Activated CD8-positive, alpha-beta T cell treated with anti-CD3 and anti-CD28 coated beads for 36 hours (primary cell): Measurements from ENCODE around the gene TP53RK. TPM values are rescaled to one million over a fixed set of nuclear protein-coding genes. Genes with fewer than 3 reads are reported as not detected.

Experiments used
- ATAC-seq: fragments of 200-7000 bp; cut with Tn5 transposase; one replicate; pipeline ENCODE4 v1.10.0; 2021; ENCODE audit warnings: mild to moderate bottlenecking, moderate library complexity
- CTCF ChIA-PET: fragments of 350-600 bp; sonication (Branson Sonifier 250); formaldehyde crosslinking; loops from one replicate; lab custom pipeline; 2021; ENCODE audit warnings: antibody characterized with exemption; lab: Charles Lee
- POLR2A ChIA-PET: fragments of 350-600 bp; sonication (Branson Sonifier 250); formaldehyde crosslinking; loops from one replicate; lab custom pipeline; 2021; ENCODE audit warnings: antibody characterized with exemption; lab: Charles Lee
- DNase-seq: peaks from one replicate; pipeline ENCODE4 v3.0.0-alpha.2; 2020
- H3K27ac Mint-ChIP-seq: one replicate; pipeline ENCODE4 v1.8.0; 2021; ENCODE audit warnings: mild to moderate bottlenecking, mixed read lengths
- H3K27me3 Mint-ChIP-seq: one replicate; pipeline ENCODE4 v1.8.0; 2021; ENCODE audit warnings: mixed read lengths
- H3K36me3 Mint-ChIP-seq: one replicate; pipeline ENCODE4 v1.8.0; 2021; ENCODE audit warnings: low read depth, mixed read lengths
- H3K4me1 Mint-ChIP-seq: one replicate; pipeline ENCODE4 v1.8.0; 2021; ENCODE audit warnings: low read depth, mixed read lengths
- H3K4me3 Mint-ChIP-seq: one replicate; pipeline ENCODE4 v1.8.0; 2021; ENCODE audit warnings: mild to moderate bottlenecking, moderate library complexity, mixed read lengths
- H3K9me3 Mint-ChIP-seq: one replicate; pipeline ENCODE4 v1.8.0; 2021; ENCODE audit warnings: mixed read lengths
- CTCF ChIP-seq: fragments of 200-600 bp; IDR thresholded peaks from one replicate; pipeline ENCODE4 v1.8.0; 2022; ENCODE audit warnings: antibody characterized with exemption, mild to moderate bottlenecking
- intact Hi-C: fragments of 100-400 bp; cut with micrococcal nuclease; formaldehyde crosslinking; loops from one replicate; pipeline ENCODE4 v1.10.0; 2022
- total RNA-seq, 2 experiments: library from RNA; stranded (reverse); gene quantifications; one replicate each; pipeline ENCODE4 v1.2.3, GENCODE V29; 2021

The TP53RK gene
- total RNA-seq, 2 experiments from 2014 or later = 12.2 to 13.6 TPM

GRCh38 chr20:46682063-46682821 is 7.0 kb downstream of the TP53RK start:
- Mint-ChIP-seq H3K36me3 (peaks cover 18% of the 10 kb centered on the region), H3K27me3 (no peaks in the 10 kb centered on the region), H3K9me3 (no peaks in the 10 kb centered on the region), H3K4me1 (peaks cover 52% of the 10 kb centered on the region), H3K4me3 (no peak overlapping the region), H3K27ac (no peak overlapping the region)
- ATAC-seq = no peak
- no peak for TF ChIP-seq CTCF
- CTCF ChIA-PET = interaction anchor here (0.6 to 11.2 kb wide), 11 partner anchors 12 to 274 kb away, joined by 3 to 116 read pairs (median 4); partner anchors contain the start of genes OCSTAMP and ZNF334
- intact Hi-C loops = loop anchor here (10.0 kb wide), 1 partner anchor 127 kb away; the partner anchor contains the start of gene OCSTAMP
- no peak for DNase-seq
- POLR2A ChIA-PET = interaction anchor here (0.7 to 1.5 kb wide), 3 partner anchors 132 to 168 kb away, joined by 3 to 4 read pairs (median 3); partner anchors contain the start of genes OCSTAMP and ZNF334

DNA sequence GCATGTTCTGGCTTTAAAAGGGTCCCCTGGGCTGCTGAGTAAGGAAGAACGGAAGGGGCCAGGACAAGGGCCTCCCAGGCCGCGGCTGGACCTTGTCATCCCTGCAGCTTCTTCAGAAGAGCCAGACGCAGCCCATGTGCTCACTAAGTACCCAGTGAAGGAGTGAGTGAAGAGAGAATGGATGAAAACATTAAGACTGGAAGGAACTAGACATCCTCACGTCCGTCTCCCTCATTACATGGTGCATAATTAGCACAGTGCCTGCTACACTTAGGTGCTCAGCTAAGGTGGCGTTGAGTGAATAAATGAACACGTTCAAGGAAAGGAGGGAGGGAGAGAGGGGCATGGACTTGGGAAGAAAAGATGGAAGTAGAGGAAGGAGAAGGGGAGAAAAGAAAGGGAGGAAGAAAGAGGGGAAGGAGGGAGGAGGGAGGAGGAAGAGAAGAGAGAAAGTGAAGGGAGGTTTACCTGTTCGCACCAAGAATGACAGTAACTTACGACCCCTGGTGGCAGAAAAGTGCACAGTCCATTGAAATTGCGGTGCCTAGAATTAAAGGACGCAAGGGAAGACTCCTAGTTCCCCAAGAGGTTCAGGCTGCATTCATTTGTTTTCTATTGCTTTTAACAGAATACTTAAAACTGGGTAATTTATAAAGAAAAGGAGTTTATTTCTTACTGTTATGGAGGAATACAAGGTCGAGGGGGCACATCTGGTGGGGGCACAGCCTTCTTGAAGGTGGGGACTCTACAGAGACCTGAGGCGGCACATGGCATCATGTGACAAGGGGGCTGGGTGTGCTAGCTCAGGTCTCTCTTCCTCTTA is 8.0 kb downstream of the TP53RK start:
- POLR2A ChIA-PET = interaction anchor here (0.7 to 0.8 kb wide), 2 partner anchors 9 to 131 kb away, joined by 3 read pairs; partner anchors contain the start of gene OCSTAMP
- H3K27ac Mint-ChIP-seq = peak overlapping the region; percentile 75

GRCh38 chr20:46680684-46681031 is 8.6 kb downstream of the TP53RK start:
- Mint-ChIP-seq H3K36me3 (peaks cover 4% of the 10 kb centered on the region), H3K27ac (no peak overlapping the region), H3K4me1 (peaks cover 36% of the 10 kb centered on the region), H3K27me3 (no peaks in the 10 kb centered on the region), H3K4me3 (no peak overlapping the region), H3K9me3 (no peaks in the 10 kb centered on the region)
- no peak for DNase-seq
- ChIA-PET POLR2A (interaction anchor here (0.7 kb wide), 1 partner anchor 10 kb away, joined by 3 read pairs; no protein-coding TSS in a partner anchor), CTCF (interaction anchor here (0.6 to 11.2 kb wide), 22 partner anchors 9 to 281 kb away, joined by 3 to 116 read pairs (median 4); no protein-coding TSS in a partner anchor)
- ATAC-seq = no peak
- intact Hi-C loops = loop anchor here (1.0 to 10.0 kb wide), 2 partner anchors 126 to 159 kb away; partner anchors contain the start of gene OCSTAMP
- no peak for TF ChIP-seq CTCF

More for the DNA sequence above, 8.0 kb downstream of the TP53RK start:
- DNase-seq (peak; percentile 87), ATAC-seq (peak; percentile 82)
- no peaks in the 10 kb centered on the region for H3K9me3 Mint-ChIP-seq
- no peaks in the 10 kb centered on the region for H3K27me3 Mint-ChIP-seq
- peak; percentile 85 for TF ChIP-seq CTCF
- H3K36me3 Mint-ChIP-seq = peaks cover 10% of the 10 kb centered on the region
- CTCF ChIA-PET = interaction anchor here (0.6 to 11.2 kb wide), 22 partner anchors 9 to 282 kb away, joined by 3 to 116 read pairs (median 4); partner anchors contain the start of genes OCSTAMP and ZNF334
- no peak overlapping the region for H3K4me3 Mint-ChIP-seq
- intact Hi-C loops = loop anchor here (1.0 to 10.0 kb wide), 2 partner anchors 126 to 160 kb away; partner anchors contain the start of gene OCSTAMP
- peaks cover 42% of the 10 kb centered on the region for H3K4me1 Mint-ChIP-seq

DNA sequence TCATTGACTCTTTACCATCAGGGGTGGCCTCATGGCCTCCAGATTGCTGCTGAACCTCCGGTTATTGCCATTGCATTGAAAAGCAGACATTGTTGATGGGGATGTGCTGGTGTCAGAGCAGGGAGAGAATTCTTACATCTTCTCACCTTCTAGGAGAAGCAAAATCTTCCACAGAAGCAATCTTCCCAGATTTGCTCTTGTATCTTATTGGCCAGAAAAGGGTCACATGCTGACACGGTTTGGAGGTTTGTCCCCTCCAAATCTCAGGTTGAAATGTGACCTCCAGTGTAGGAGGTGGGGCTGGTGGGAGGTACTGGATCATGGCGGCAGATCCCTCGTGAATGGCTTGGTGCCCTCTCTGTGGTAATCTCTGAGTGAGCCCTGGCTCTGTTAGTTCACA is 10.7 kb downstream of the TP53RK start:
- no peak for DNase-seq
- Mint-ChIP-seq H3K27me3 (no peaks in the 10 kb centered on the region), H3K4me3 (no peak overlapping the region), H3K4me1 (peaks cover 19% of the 10 kb centered on the region), H3K27ac (no peak overlapping the region), H3K36me3 (no peaks in the 10 kb centered on the region), H3K9me3 (no peaks in the 10 kb centered on the region)
- CTCF ChIA-PET = interaction anchor here (1.6 kb wide), 1 partner anchor 12 kb away, joined by 3 read pairs; no protein-coding TSS in a partner anchor
- POLR2A ChIA-PET = no interaction called here
- no peak for ATAC-seq
- intact Hi-C loops = no loop called here
- TF ChIP-seq CTCF = no peak
